T-cell (primary cell): ENCODE data around the gene RUNDC1. TPM values are rescaled to one million over a fixed set of nuclear protein-coding genes. Genes with fewer than 3 reads are reported as not detected.
"Not testable (repeated sequence)": the region's sequence is repeated elsewhere in the genome, so short reads cannot be mapped to it uniquely, and the experiment has no call there.

Experiments
- ATAC-seq, 4 experiments: fragments of 200-7000 bp in 3 of 4; fragments of 150-1000 bp in 1 of 4; cut with Tn5 transposase; replicated peaks in 1 of 4; 1 replicate in 3 of 4; 2 replicates in 1 of 4; pipeline ENCODE4 v1.10.0; 2021; ENCODE audit warnings: moderate library complexity in 3 of 4, mild to moderate bottlenecking in 2 of 4, moderate number of reproducible peaks in 1 of 4
- CTCF ChIA-PET, 2 donors: fragments of 300-600 bp; sonication (Branson Sonifier 250); formaldehyde crosslinking; loops; one replicate each; lab custom pipeline; 2022; ENCODE audit warnings: antibody characterized with exemption in 2 of 2; lab: Charles Lee
- POLR2A ChIA-PET, 2 donors: fragments of 300-600 bp; sonication (Branson Sonifier 250); formaldehyde crosslinking; loops; one replicate each; lab custom pipeline; 2022; ENCODE audit warnings: antibody characterized with exemption in 2 of 2; lab: Charles Lee
- DNase-seq, 35 experiments: peaks; one replicate each; pipeline versions ENCODE4 v3.0.0 to v3.0.0-alpha.2; 2013 to 2023
- H3K27ac ChIP-seq: one replicate; pipeline ENCODE4 v1.5.1; 2013; ENCODE audit warnings: low read length
- H3K27me3 ChIP-seq, 2 experiments: replicated peaks in 1 of 2; 1 replicate in 1 of 2; 2 replicates in 1 of 2; pipeline versions ENCODE4 v1.6.1 to v1.7.0; 2013; ENCODE audit warnings: low read length in 1 of 2, mixed read lengths in 1 of 2; ENCODE audit not compliant: control insufficient read depth in 2 of 2, insufficient read depth in 2 of 2; ENCODE audit errors: extremely low read depth in 1 of 2
- H3K36me3 ChIP-seq, 2 donors: 1 replicate in 1 of 2; 2 replicates in 1 of 2; pipeline versions ENCODE4 v1.6.1 to v1.7.0; 2013; ENCODE audit warnings: low read length in 1 of 2; ENCODE audit not compliant: control insufficient read depth in 2 of 2, insufficient read depth in 1 of 2; ENCODE audit errors: extremely low read depth in 1 of 2
- H3K4me1 ChIP-seq, 2 experiments: 1 replicate in 1 of 2; 2 replicates in 1 of 2; pipeline versions ENCODE4 v1.6.1 to v1.7.0; 2013; ENCODE audit warnings: low read length in 2 of 2, mixed read lengths in 1 of 2; ENCODE audit not compliant: insufficient read depth in 2 of 2, control insufficient read depth in 1 of 2; ENCODE audit errors: extremely low read depth in 1 of 2
- H3K4me3 ChIP-seq, 2 donors: 1 replicate in 1 of 2; 2 replicates in 1 of 2; pipeline versions ENCODE4 v1.5.1 to v1.7.0; 2013; ENCODE audit warnings: mild to moderate bottlenecking in 2 of 2, low read length in 1 of 2, moderate library complexity in 1 of 2; ENCODE audit not compliant: control insufficient read depth in 1 of 2; ENCODE audit errors: extremely low read depth in 1 of 2
- H3K9me3 ChIP-seq: 2 replicates; pipeline ENCODE4 v1.7.0; 2013
- H3K27ac Mint-ChIP-seq, 2 donors: one replicate each; pipeline ENCODE4 v1.8.0; 2020 to 2021; ENCODE audit warnings: mild to moderate bottlenecking in 2 of 2, mixed read lengths in 2 of 2
- H3K27me3 Mint-ChIP-seq, 2 donors: one replicate each; pipeline ENCODE4 v1.8.0; 2021 to 2022; ENCODE audit warnings: mixed read lengths in 2 of 2
- H3K36me3 Mint-ChIP-seq: one replicate; pipeline ENCODE4 v1.8.0; 2021; ENCODE audit warnings: mixed read lengths
- H3K4me1 Mint-ChIP-seq, 3 donors: one replicate each; pipeline ENCODE4 v1.8.0; 2020 to 2022; ENCODE audit warnings: mixed read lengths in 3 of 3, mild to moderate bottlenecking in 1 of 3
- H3K4me3 Mint-ChIP-seq, 3 donors: one replicate each; pipeline ENCODE4 v1.8.0; 2020 to 2022; ENCODE audit warnings: mild to moderate bottlenecking in 3 of 3, mixed read lengths in 3 of 3, moderate library complexity in 3 of 3
- H3K9me3 Mint-ChIP-seq, 3 donors: one replicate each; pipeline ENCODE4 v1.8.0; 2020 to 2022; ENCODE audit warnings: mixed read lengths in 3 of 3
- WGBS: methylation state at CpG from one replicate; pipeline ENCODE4 v1.1.5; 2013; ENCODE audit warnings: missing lambda C conversion rate; ENCODE audit not compliant: insufficient coverage; 5-methylcytosine and 5-hydroxymethylcytosine counted together
- total RNA-seq, 35 experiments: library from RNA in 6 of 35; stranded (reverse) in 6 of 35; fragments of 120-200 nt in 1 of 35; gene quantifications; one replicate each; pipeline versions ENCODE4 v1.2.1 to v1.2.4 and lab custom pipeline; 2013 to 2026

Gene RUNDC1
- total RNA-seq, 5 donors from 2014 or later (not counting 1 experiment from before 2014, with no cell fraction given) = 11.5 to 24.0 (median 23.7) TPM

- Histone ChIP-seq H3K27me3 (no peaks in the 10 kb centered on the region), H3K4me3 (no peak overlapping the region), H3K27ac (no peak overlapping the region), H3K4me1 (no peaks in the 10 kb centered on the region), H3K36me3 (peaks cover 21 to 70% of the 10 kb centered on the region in 2 donors), H3K9me3 (no peaks in the 10 kb centered on the region)
- POLR2A ChIA-PET = no interaction called here
- H3K4me1 Mint-ChIP-seq = peaks cover 2 to 9% (median 7%) of the 10 kb centered on the region in 3 donors
- CTCF ChIA-PET = no interaction called here
- H3K36me3 Mint-ChIP-seq = peaks cover 52% of the 10 kb centered on the region
- ATAC-seq (no peak), DNase-seq (no peak)
- 79% methylated on average over 2 of the region's 6 CpGs for WGBS
- H3K27me3 Mint-ChIP-seq = no peaks in the 10 kb centered on the region
- H3K27ac Mint-ChIP-seq = no peak overlapping the region
- no peaks in the 10 kb centered on the region for H3K9me3 Mint-ChIP-seq
- no peak overlapping the region for H3K4me3 Mint-ChIP-seq
Observed at GRCh38 chr17:42989726-42990652, 9.6 kb downstream of the RUNDC1 start.

GRCh38 chr17:42991471-42991870 lies 11.1 kb downstream of the RUNDC1 start:
- WGBS = 100% methylated on average over 5 of the region's 6 CpGs
- Histone ChIP-seq H3K27ac (no peak overlapping the region), H3K4me1 (no peaks in the 10 kb centered on the region), H3K27me3 (no peaks in the 10 kb centered on the region), H3K36me3 (peaks cover 21 to 59% of the 10 kb centered on the region in 2 donors), H3K4me3 (no peak overlapping the region), H3K9me3 (no peaks in the 10 kb centered on the region)
- no peaks in the 10 kb centered on the region for H3K9me3 Mint-ChIP-seq
- H3K36me3 Mint-ChIP-seq = peaks cover 43% of the 10 kb centered on the region
- POLR2A ChIA-PET = no interaction called here
- H3K27ac Mint-ChIP-seq = no peak overlapping the region
- CTCF ChIA-PET = interaction anchor here in 1 of 2 donors (1.0 kb wide), 1 partner anchor 15 kb away, joined by 3 read pairs; no protein-coding TSS in a partner anchor
- ATAC-seq (no peak), DNase-seq (no peak)
- H3K4me3 Mint-ChIP-seq = no peak overlapping the region
- H3K27me3 Mint-ChIP-seq = no peaks in the 10 kb centered on the region
- H3K4me1 Mint-ChIP-seq = peaks cover 0 to 6% (median 0%) of the 10 kb centered on the region in 3 donors

- no peaks in the 10 kb centered on the region for H3K9me3 ChIP-seq
- Mint-ChIP-seq H3K27me3 (no peaks in the 10 kb centered on the region), H3K4me3 (no peak overlapping the region), H3K27ac (no peak overlapping the region), H3K4me1 (peaks cover 5 to 9% (median 9%) of the 10 kb centered on the region in 3 donors), H3K36me3 (peaks cover 38% of the 10 kb centered on the region), H3K9me3 (no peaks in the 10 kb centered on the region)
- ChIA-PET CTCF (interaction anchor here in 1 of 2 donors (0.6 kb wide), 1 partner anchor 10 kb away, joined by 5 read pairs; no protein-coding TSS in a partner anchor), POLR2A (no interaction called here)
- no peak overlapping the region for H3K27ac ChIP-seq
- peaks cover 3 to 6% of the 10 kb centered on the region in 2 experiments for H3K4me1 ChIP-seq
- 98% methylated on average over 4 of the region's 5 CpGs for WGBS
- no peaks in the 10 kb centered on the region for H3K27me3 ChIP-seq
- H3K36me3 ChIP-seq = peaks cover 16 to 47% of the 10 kb centered on the region in 2 donors
- H3K4me3 ChIP-seq = no peak overlapping the region
- ATAC-seq (no peak), DNase-seq (no peak)
Observed at GRCh38 chr17:42992872-42993271, 12.5 kb downstream of the RUNDC1 start.

GRCh38 chr17:42993913-42994312 lies 13.5 kb downstream of the RUNDC1 start:
- H3K4me1 ChIP-seq = peaks cover 3 to 11% of the 10 kb centered on the region in 2 experiments
- H3K4me3 Mint-ChIP-seq, H3K27ac ChIP-seq, H3K9me3 ChIP-seq, CTCF ChIA-PET, H3K4me3 ChIP-seq, H3K9me3 Mint-ChIP-seq, DNase-seq, POLR2A ChIA-PET, H3K27me3 Mint-ChIP-seq, H3K27ac Mint-ChIP-seq, H3K27me3 ChIP-seq, ATAC-seq: not testable (repeated sequence)
- peaks cover 34% of the 10 kb centered on the region for H3K36me3 Mint-ChIP-seq
- WGBS = 100% methylated on average over 1 of the region's 10 CpGs
- H3K36me3 ChIP-seq = peaks cover 16 to 38% of the 10 kb centered on the region in 2 donors
- peaks cover 11 to 17% (median 16%) of the 10 kb centered on the region in 3 donors for H3K4me1 Mint-ChIP-seq

- DNase-seq = no peak
- Histone ChIP-seq H3K36me3 (peaks cover 12 to 37% of the 10 kb centered on the region in 2 donors), H3K27me3 (no peaks in the 10 kb centered on the region), H3K9me3 (no peaks in the 10 kb centered on the region), H3K27ac (peak overlapping the region; percentile 94), H3K4me1 (peaks cover 3 to 27% of the 10 kb centered on the region in 2 experiments), H3K4me3 (peak overlapping the region in 1 of 2 donors; percentile 8)
- 20% methylated on average over 1 of the region's 5 CpGs for WGBS
- CTCF ChIA-PET = interaction anchor here (0.5 to 2.9 kb wide), 16 partner anchors 9 to 486 kb away, joined by 3 to 18 read pairs (median 7); partner anchors contain the start of genes AARSD1 (in 1 of the 2), BECN1 (in 1 of the 2), DHX8 (in 1 of the 2) and IFI35 (in 1 of the 2)
- POLR2A ChIA-PET = interaction anchor here in 1 of 2 donors (0.6 to 2.7 kb wide), 12 partner anchors 9 to 391 kb away, joined by 3 to 14 read pairs (median 4); partner anchors contain the start of genes BRCA1, IFI35, NBR1 and RND2
- Mint-ChIP-seq H3K36me3 (peaks cover 22% of the 10 kb centered on the region), H3K27ac (peak overlapping the region; percentile 88 to 98), H3K4me1 (peaks cover 24 to 30% (median 26%) of the 10 kb centered on the region in 3 donors), H3K9me3 (no peaks in the 10 kb centered on the region), H3K4me3 (peak overlapping the region; percentile 90 to 97 (median 92)), H3K27me3 (no peaks in the 10 kb centered on the region)
- ATAC-seq = no peak
Observed at GRCh38 chr17:42997390-42997983, 17.1 kb downstream of the RUNDC1 start.
